Right lobe of liver (tissue), 4 donors: ENCODE measurements around the gene MYL1.

Experiments used
- POLR2A ChIP-seq: fragments of 450-650 bp; IDR thresholded peaks from one replicate; pipeline ENCODE4 v1.6.1; 2017; ENCODE audit warnings: antibody characterized with exemption, mild to moderate bottlenecking
- TF ChIP-seq, protein P1 (sequence below), 4 donors: fragments of 200-600 bp in 3 of 4; fragments of 450-650 bp in 1 of 4; IDR thresholded peaks; one replicate each; pipeline versions ENCODE4 v1.5.1 to v1.8.0; 2016 to 2022; ENCODE audit warnings: antibody characterized with exemption in 4 of 4, mild to moderate bottlenecking in 2 of 4
- donor health status: DM: no; HTN: no; CAD: no.
- donor health status: DM: no; HTN: no; CAD: no.
- donor health status: DM: no; HTN: yes; CAD: no.

DNA sequence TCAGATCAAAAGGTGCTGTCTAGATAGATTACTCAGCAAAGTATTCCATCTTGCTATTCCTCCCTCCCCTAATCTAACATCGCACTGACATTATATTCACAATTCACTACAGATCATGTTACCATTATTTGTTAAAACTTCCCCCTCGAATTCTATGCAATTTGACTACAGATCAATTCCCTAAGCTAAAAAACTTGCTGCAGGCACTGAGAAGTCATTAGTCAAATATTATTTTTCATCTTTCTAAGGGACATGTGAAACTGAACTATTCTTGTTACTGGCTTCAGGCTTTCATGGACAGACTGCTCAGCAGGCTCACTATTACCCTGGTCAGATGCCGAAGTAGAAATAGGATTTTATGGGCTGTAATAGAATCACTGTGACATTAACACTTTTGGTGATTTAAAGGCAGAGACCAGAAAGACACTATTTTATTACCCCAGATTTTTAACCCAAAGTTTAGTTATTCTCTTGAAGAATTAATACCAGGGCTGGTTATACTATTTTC is 15.1 kb downstream of the MYL1 start:
- TF ChIP-seq, protein P1, sequence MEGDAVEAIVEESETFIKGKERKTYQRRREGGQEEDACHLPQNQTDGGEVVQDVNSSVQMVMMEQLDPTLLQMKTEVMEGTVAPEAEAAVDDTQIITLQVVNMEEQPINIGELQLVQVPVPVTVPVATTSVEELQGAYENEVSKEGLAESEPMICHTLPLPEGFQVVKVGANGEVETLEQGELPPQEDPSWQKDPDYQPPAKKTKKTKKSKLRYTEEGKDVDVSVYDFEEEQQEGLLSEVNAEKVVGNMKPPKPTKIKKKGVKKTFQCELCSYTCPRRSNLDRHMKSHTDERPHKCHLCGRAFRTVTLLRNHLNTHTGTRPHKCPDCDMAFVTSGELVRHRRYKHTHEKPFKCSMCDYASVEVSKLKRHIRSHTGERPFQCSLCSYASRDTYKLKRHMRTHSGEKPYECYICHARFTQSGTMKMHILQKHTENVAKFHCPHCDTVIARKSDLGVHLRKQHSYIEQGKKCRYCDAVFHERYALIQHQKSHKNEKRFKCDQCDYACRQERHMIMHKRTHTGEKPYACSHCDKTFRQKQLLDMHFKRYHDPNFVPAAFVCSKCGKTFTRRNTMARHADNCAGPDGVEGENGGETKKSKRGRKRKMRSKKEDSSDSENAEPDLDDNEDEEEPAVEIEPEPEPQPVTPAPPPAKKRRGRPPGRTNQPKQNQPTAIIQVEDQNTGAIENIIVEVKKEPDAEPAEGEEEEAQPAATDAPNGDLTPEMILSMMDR (IDR thresholded peaks at IDR 0.05) = no peak
- no peak for TF ChIP-seq POLR2A
